ENCODE data around the gene VWC2L.

DNA sequence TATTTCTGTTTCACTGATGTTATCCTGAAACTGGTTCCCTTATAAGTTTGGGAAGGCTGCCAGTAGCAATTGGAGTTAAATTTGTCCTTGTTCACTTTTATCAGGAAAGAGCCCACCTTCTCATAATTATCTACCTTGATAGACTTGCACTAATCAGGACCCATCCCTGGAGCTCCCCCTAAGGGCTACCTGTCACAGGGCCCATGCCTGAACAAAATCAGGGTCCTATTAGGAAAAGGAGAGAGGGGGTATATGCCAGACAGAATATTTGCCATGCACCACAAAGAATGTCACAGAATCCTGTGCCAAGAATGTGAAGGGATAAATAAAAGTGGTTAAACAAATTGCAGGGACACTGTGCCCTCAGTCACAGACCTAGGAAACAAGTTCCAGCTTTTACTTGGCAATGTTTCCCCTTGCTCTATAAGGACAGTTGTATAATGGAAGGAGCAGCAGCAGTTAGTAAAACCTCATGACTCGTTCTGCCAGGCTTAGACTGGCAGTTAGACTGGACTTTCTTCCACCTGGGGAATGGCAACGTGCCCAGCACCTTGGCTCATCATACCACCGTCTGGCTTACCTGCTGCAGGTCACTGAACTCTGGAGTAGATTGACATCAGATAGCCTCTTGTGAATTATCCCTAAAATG is 32.3 kb upstream of the VWC2L start:
- TF ChIP-seq, protein P1, sequence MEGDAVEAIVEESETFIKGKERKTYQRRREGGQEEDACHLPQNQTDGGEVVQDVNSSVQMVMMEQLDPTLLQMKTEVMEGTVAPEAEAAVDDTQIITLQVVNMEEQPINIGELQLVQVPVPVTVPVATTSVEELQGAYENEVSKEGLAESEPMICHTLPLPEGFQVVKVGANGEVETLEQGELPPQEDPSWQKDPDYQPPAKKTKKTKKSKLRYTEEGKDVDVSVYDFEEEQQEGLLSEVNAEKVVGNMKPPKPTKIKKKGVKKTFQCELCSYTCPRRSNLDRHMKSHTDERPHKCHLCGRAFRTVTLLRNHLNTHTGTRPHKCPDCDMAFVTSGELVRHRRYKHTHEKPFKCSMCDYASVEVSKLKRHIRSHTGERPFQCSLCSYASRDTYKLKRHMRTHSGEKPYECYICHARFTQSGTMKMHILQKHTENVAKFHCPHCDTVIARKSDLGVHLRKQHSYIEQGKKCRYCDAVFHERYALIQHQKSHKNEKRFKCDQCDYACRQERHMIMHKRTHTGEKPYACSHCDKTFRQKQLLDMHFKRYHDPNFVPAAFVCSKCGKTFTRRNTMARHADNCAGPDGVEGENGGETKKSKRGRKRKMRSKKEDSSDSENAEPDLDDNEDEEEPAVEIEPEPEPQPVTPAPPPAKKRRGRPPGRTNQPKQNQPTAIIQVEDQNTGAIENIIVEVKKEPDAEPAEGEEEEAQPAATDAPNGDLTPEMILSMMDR (IDR thresholded peaks at IDR 0.05; ENCODE audit: low read depth, low read length, poor library complexity, severe bottlenecking): no peak
- TF ChIP-seq EZH2phosphoT487 (IDR thresholded peaks at IDR 0.05; ENCODE audit: borderline replicate concordance, low read length): no peak
